ENCODE data around the gene TRPC4.

DNA sequence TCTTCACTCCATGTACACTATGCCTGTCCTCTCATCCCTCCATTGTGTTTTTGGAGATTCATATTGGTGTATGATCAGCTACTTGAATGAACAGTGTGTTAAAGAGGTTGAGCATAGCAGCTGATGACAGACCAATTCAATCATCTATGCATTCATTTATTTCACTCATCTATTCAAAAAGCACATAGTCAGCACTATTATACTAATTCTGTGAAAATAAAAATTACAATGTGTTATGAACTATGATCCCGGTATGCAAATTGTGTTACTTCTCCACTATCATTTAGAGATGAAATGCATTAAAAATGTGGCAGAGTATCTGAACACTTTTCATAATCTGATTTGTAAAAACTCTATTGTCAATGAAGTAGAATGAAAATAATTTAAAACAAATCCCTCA lies 5.9 kb downstream of the TRPC4 start:
- TF ChIP-seq CTCF (IDR thresholded peaks at IDR 0.05; ENCODE audit: low read depth, low read length) (no peak), EZH2phosphoT487 (IDR thresholded peaks at IDR 0.05; ENCODE audit: low read depth) (no peak)

All from OCI-LY3 (cell line).